Measurements from ENCODE around the gene GPR52.

The GPR52 gene

GRCh38 chr1:174469052-174469451 is 21.3 kb downstream of the GPR52 start:
- DNase-seq: no peak

GRCh38 chr1:174469687-174470086 is 21.9 kb downstream of the GPR52 start:
- DNase-seq: no peak

- DNase-seq: no peak
Observed at GRCh38 chr1:174479281-174479680, 31.5 kb downstream of the GPR52 start.

- no peak for DNase-seq
Observed at GRCh38 chr1:174480324-174480723, 32.6 kb downstream of the GPR52 start.

- no peak for DNase-seq
Observed at GRCh38 chr1:174491606-174492005, 43.8 kb downstream of the GPR52 start.

- no peak for DNase-seq
Observed at GRCh38 chr1:174497478-174497877, 49.7 kb downstream of the GPR52 start.

Measured in NCI-H510A treated with DMSO at 0.1 percent for 48 hours (cell line).